CD4-positive, alpha-beta memory T cell (primary cell): ENCODE measurements around the gene UNC119B. TPM values are rescaled to one million over a fixed set of nuclear protein-coding genes. Genes with fewer than 3 reads are reported as not detected.
"Not testable (repeated sequence)": the region's sequence is repeated elsewhere in the genome, so short reads cannot be mapped to it uniquely, and the experiment has no call there.

Experiments
- CTCF ChIA-PET: fragments of 350-600 bp; sonication (Branson Sonifier 250); formaldehyde crosslinking; loops from one replicate; lab custom pipeline; 2021; ENCODE audit warnings: inconsistent platforms; ENCODE audit not compliant: partially characterized antibody; lab: Charles Lee
- POLR2A ChIA-PET: fragments of 350-600 bp; sonication (Branson Sonifier 250); formaldehyde crosslinking; loops from one replicate; lab custom pipeline; 2021; ENCODE audit not compliant: partially characterized antibody; lab: Charles Lee
- DNase-seq, 5 donors: peaks; one replicate each; pipeline versions ENCODE4 v3.0.0 to v3.0.0-alpha.2; 2020 to 2022; ENCODE audit warnings: mixed read lengths in 1 of 5
- H3K27ac ChIP-seq: one replicate; pipeline ENCODE4 v1.7.0; 2013; ENCODE audit warnings: low read depth, low read length
- H3K27me3 ChIP-seq: 2 replicates; pipeline ENCODE4 v1.7.0; 2013; ENCODE audit warnings: mild to moderate bottlenecking, low read length, moderate library complexity; ENCODE audit not compliant: insufficient read depth
- H3K36me3 ChIP-seq: 2 replicates; pipeline ENCODE4 v1.7.0; 2013; ENCODE audit warnings: mild to moderate bottlenecking, low read length, moderate library complexity; ENCODE audit not compliant: insufficient read depth
- H3K4me1 ChIP-seq: 2 replicates; pipeline ENCODE4 v1.7.0; 2013; ENCODE audit warnings: mild to moderate bottlenecking, low read length, moderate library complexity; ENCODE audit not compliant: insufficient read depth
- H3K4me3 ChIP-seq, 2 donors: one replicate each; pipeline ENCODE4 v1.7.0; 2013; ENCODE audit warnings: low read length in 2 of 2, mild to moderate bottlenecking in 1 of 2
- H3K9me3 ChIP-seq, 2 donors: one replicate each; pipeline ENCODE4 v1.7.0; 2013; ENCODE audit warnings: low read length in 2 of 2, control low read depth in 1 of 2; ENCODE audit not compliant: control insufficient read depth in 1 of 2
- H3K27ac Mint-ChIP-seq, 7 donors: one replicate each; pipeline ENCODE4 v1.8.0; 2020 to 2021; ENCODE audit warnings: mixed read lengths in 7 of 7, mild to moderate bottlenecking in 6 of 7, inconsistent platforms in 3 of 7, moderate library complexity in 3 of 7
- H3K27me3 Mint-ChIP-seq, 2 donors: one replicate each; pipeline ENCODE4 v1.8.0; 2020 to 2021; ENCODE audit warnings: mixed read lengths in 2 of 2
- H3K36me3 Mint-ChIP-seq, 2 donors: one replicate each; pipeline ENCODE4 v1.8.0; 2020 to 2021; ENCODE audit warnings: mixed read lengths in 2 of 2, inconsistent platforms in 1 of 2, mild to moderate bottlenecking in 1 of 2
- H3K4me1 Mint-ChIP-seq, 4 donors: one replicate each; pipeline ENCODE4 v1.8.0; 2020 to 2021; ENCODE audit warnings: mixed read lengths in 4 of 4, mild to moderate bottlenecking in 1 of 4
- H3K4me3 Mint-ChIP-seq, 8 donors: one replicate each; pipeline ENCODE4 v1.8.0; 2020 to 2021; ENCODE audit warnings: mixed read lengths in 8 of 8, mild to moderate bottlenecking in 7 of 8, moderate library complexity in 6 of 8, inconsistent platforms in 3 of 8
- H3K9me3 Mint-ChIP-seq, 8 donors: one replicate each; pipeline ENCODE4 v1.8.0; 2020 to 2021; ENCODE audit warnings: mixed read lengths in 8 of 8, mild to moderate bottlenecking in 5 of 8, inconsistent platforms in 3 of 8, moderate library complexity in 1 of 8
- intact Hi-C: fragments of 100-400 bp; cut with micrococcal nuclease; formaldehyde crosslinking; loops from one replicate; pipeline ENCODE4 v1.15.1; 2023
- polyA plus RNA-seq, 2 donors: library from polyadenylated mRNA; unstranded; fragments of 300-500 nt; fragmentation: Illumina TruSeq; gene quantifications; one replicate each; pipeline ENCODE4 v1.2.3, GENCODE V29; 2021
- total RNA-seq, 2 experiments: library from RNA; stranded (reverse); gene quantifications; one replicate each; pipeline ENCODE4 v1.2.3, GENCODE V29; 2021

The UNC119B gene
- total and polyA plus RNA-seq, 4 experiments from 2014 or later: 6.9 to 29.1 (median 18.5) TPM

DNA sequence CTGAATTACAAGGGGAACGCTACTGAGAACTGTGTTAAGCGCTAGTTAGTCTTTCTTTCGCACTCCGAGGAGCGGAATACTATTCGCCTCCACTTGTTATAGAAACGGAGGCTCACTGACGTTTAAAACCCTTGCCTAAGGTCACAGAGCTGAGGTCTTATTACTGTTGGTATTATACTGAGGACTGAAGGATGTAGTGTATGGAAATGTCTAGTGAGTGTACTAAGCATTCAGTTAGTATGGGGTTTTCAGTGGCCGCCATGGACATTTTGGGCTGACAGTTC is 16.2 kb downstream of the UNC119B start:
- ChIA-PET POLR2A (no interaction called here), CTCF (no interaction called here)
- Histone ChIP-seq H3K9me3 (no peaks in the 10 kb centered on the region), H3K36me3 (peaks cover 8% of the 10 kb centered on the region), H3K27me3 (no peaks in the 10 kb centered on the region), H3K4me1 (peaks cover 16% of the 10 kb centered on the region), H3K4me3 (peak overlapping the region; percentile 20 to 71), H3K27ac (peak overlapping the region; percentile 56)
- peaks cover 25 to 42% of the 10 kb centered on the region in 2 donors for H3K36me3 Mint-ChIP-seq
- H3K27ac Mint-ChIP-seq: peak overlapping the region; percentile 58 to 94 (median 89)
- peaks cover 13 to 30% (median 20%) of the 10 kb centered on the region in 4 donors for H3K4me1 Mint-ChIP-seq
- no peaks in the 10 kb centered on the region for H3K27me3 Mint-ChIP-seq
- peak overlapping the region; percentile 90 to 95 (median 91) for H3K4me3 Mint-ChIP-seq
- DNase-seq: no peak
- no peaks in the 10 kb centered on the region for H3K9me3 Mint-ChIP-seq
- intact Hi-C loops: no loop called here

DNA sequence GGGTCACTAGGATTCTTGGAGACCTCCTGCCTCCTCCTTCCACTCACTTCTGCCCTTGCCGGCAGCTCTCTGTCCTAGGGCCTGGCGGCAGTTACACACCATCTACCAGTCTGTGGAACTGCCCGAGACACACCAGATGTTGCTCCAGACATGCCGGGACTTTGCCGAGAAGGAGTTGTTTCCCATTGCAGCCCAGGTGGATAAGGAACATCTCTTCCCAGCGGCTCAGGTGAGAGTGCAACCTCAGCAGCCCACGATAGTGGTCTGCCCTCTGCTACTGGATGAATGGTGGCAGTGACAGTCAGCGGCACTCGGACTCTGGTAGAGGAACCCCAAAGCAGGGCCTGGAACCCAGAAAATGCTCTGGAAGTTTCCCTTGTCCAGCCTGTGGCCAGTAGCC is 16.7 kb downstream of the UNC119B start:
- POLR2A ChIA-PET: no interaction called here
- peaks cover 25 to 39% of the 10 kb centered on the region in 2 donors for H3K36me3 Mint-ChIP-seq
- peak overlapping the region in 5 of 8 donors; percentile 15 to 95 (median 91) for H3K4me3 Mint-ChIP-seq
- H3K27me3 Mint-ChIP-seq: no peaks in the 10 kb centered on the region
- Histone ChIP-seq H3K36me3 (peaks cover 7% of the 10 kb centered on the region), H3K27me3 (no peaks in the 10 kb centered on the region), H3K4me3 (no peak overlapping the region), H3K27ac (no peak overlapping the region), H3K9me3 (no peaks in the 10 kb centered on the region), H3K4me1 (peaks cover 16% of the 10 kb centered on the region)
- no peak for DNase-seq
- CTCF ChIA-PET: no interaction called here
- H3K9me3 Mint-ChIP-seq: no peaks in the 10 kb centered on the region
- H3K4me1 Mint-ChIP-seq: peaks cover 13 to 30% (median 20%) of the 10 kb centered on the region in 4 donors
- H3K27ac Mint-ChIP-seq: peak overlapping the region in 1 of 7 donors; percentile 93
- intact Hi-C loops: no loop called here

DNA sequence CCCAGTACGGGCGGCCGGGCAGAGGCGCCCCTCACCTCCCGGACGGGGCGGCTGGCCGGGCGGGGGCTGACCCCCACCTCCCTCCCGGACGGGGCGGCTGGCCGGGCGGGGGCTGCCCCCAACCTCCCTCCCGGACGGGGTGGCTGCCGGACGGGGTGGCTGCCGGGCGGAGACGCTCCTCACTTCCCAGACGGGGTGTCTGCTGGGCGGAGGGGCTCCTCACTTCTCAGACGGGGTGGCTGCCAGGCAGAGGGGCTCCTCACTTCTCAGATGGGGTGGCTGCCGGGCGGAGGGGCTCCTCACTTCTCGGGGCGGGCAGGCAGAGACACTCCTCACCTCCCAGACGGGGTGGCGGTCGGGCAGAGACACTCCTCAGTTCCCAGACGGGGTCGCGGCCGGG is 21.9 kb downstream of the UNC119B start:
- DNase-seq, H3K27me3 Mint-ChIP-seq, H3K27me3 ChIP-seq, H3K4me3 Mint-ChIP-seq, H3K27ac ChIP-seq, H3K4me1 Mint-ChIP-seq, POLR2A ChIA-PET, H3K9me3 Mint-ChIP-seq, H3K4me1 ChIP-seq, intact Hi-C loops, H3K27ac Mint-ChIP-seq, H3K9me3 ChIP-seq, H3K36me3 ChIP-seq, H3K4me3 ChIP-seq: not testable (repeated sequence)
- peaks cover 21 to 28% of the 10 kb centered on the region in 2 donors for H3K36me3 Mint-ChIP-seq
- CTCF ChIA-PET: interaction anchor here (2.6 kb wide), 1 partner anchor 84 kb away, joined by 7 read pairs; no protein-coding TSS in a partner anchor

DNA sequence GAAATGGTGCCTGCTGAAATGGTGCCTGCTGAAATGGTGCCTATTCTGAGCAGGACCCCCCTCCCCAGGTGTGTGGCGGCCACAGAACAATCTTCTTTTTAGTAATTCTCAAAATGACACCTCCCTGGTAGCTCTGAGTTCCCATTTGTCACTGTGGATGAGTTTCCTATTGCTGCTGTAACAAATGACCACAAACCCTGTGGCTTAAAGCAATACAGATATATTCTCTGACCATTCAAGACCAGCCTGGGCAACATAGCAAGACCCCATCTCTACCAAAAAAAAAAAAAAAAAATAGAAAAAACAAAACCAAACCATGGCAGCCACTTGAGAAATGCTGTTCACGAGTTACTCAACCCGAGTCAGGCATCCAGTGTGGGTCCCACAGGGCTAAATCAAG is 23.3 kb downstream of the UNC119B start:
- H3K4me1 ChIP-seq: no peaks in the 10 kb centered on the region
- H3K4me3 ChIP-seq: no peak overlapping the region
- Mint-ChIP-seq H3K36me3 (peaks cover 18 to 28% of the 10 kb centered on the region in 2 donors), H3K27me3 (no peaks in the 10 kb centered on the region), H3K9me3 (no peaks in the 10 kb centered on the region), H3K27ac (no peak overlapping the region), H3K4me1 (peaks cover 0 to 4% (median 1%) of the 10 kb centered on the region in 4 donors), H3K4me3 (no peak overlapping the region)
- POLR2A ChIA-PET: no interaction called here
- CTCF ChIA-PET: no interaction called here
- intact Hi-C loops: no loop called here
- no peak for DNase-seq
- H3K36me3 ChIP-seq: peaks cover 7% of the 10 kb centered on the region
- H3K27me3 ChIP-seq: no peaks in the 10 kb centered on the region
- no peak overlapping the region for H3K27ac ChIP-seq
- H3K9me3 ChIP-seq: no peaks in the 10 kb centered on the region

DNA sequence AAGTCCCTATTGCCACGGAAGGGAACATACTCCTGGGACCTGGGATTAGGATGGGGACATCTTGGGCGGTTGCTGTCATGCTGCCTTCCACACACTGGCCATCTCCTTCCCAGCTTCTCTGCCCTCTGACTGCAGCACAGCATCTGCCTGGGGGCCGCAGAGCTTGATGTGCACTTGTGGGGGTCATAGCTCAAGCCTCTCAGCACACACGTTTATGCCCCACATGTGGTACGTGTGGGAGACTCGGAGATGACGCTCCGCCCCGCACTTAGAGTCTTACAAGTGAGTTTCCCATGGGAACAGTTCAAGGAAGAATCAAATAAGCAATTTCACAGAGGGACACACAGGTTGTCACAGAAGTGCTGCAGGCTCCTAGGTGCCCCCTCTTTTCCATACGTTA is 24.0 kb downstream of the UNC119B start:
- H3K4me1 Mint-ChIP-seq: peaks cover 0 to 4% (median 1%) of the 10 kb centered on the region in 4 donors
- Histone ChIP-seq H3K4me1 (no peaks in the 10 kb centered on the region), H3K27ac (no peak overlapping the region), H3K4me3 (no peak overlapping the region), H3K9me3 (no peaks in the 10 kb centered on the region), H3K36me3 (peaks cover 7% of the 10 kb centered on the region), H3K27me3 (no peaks in the 10 kb centered on the region)
- no peak overlapping the region for H3K4me3 Mint-ChIP-seq
- no peaks in the 10 kb centered on the region for H3K9me3 Mint-ChIP-seq
- peak overlapping the region in 1 of 7 donors; percentile 49 for H3K27ac Mint-ChIP-seq
- no peak for DNase-seq
- intact Hi-C loops: no loop called here
- H3K36me3 Mint-ChIP-seq: peaks cover 18 to 26% of the 10 kb centered on the region in 2 donors
- ChIA-PET POLR2A (no interaction called here), CTCF (no interaction called here)
- no peaks in the 10 kb centered on the region for H3K27me3 Mint-ChIP-seq

DNA sequence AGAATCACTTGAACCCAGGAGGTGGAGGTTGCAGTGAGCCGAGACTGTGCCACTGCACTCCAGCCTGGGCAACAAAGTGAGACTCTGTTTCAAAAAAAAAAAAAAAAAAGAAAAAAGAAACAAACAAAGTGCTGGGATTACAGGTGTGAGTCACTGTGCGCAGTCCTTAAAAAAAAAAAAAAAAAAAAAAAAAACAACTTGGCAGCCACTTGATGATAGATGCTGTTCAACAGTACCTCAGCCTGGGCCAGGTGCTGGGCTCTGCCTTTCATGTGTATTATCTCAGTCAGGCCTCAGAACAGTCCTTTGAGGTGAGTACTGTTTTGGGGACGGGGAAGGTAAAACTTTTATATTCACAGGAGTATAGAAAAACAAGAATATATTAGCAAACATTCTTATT is 24.9 kb downstream of the UNC119B start:
- ChIA-PET CTCF (no interaction called here), POLR2A (no interaction called here)
- H3K9me3 Mint-ChIP-seq: no peaks in the 10 kb centered on the region

DNA sequence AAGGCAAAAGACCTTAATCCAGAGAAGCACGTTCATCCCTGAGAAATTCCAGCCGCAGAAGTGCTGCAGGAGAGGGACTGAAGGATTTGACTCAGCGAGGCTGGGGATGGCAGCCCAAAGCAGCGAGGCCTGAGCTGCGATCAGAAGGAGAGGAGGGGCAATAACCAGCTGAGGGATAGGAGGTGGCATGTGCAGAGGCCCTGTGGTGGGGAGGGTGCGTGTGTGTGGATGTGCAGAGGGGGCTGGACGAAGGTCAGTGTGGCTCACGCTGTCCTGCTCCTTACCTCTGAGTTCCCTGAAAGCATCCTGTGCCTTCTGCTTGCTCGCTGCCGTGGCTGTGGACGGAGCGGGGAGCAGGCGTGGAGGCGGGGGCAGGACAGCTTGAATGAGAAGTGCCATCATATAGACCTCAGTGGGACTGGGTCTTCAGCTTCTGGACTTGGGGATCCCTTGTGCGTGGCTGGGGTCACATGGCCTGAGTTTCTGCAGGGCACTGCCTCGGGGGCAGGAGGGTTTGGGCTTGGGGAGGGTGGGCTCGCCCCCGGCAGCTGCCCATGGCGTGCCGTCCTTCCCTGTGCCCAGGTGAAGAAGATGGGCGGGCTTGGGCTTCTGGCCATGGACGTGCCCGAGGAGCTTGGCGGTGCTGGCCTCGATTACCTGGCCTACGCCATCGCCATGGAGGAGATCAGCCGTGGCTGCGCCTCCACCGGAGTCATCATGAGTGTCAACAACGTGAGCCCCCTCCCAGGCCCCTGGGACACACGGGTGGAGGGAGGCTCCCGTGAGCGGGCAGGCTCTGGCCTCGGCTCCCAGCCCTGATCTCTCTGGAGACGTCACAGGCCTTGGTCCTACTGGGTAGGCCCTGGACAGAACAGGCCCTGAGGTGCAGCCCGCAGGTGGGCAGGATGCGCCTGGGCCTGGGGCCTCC is 26.4 kb downstream of the UNC119B start:
- H3K4me1 Mint-ChIP-seq: peaks cover 0 to 4% (median 1%) of the 10 kb centered on the region in 4 donors
- intact Hi-C loops: no loop called here
- Histone ChIP-seq H3K4me1 (no peaks in the 10 kb centered on the region), H3K27me3 (no peaks in the 10 kb centered on the region), H3K36me3 (no peaks in the 10 kb centered on the region), H3K27ac (no peak overlapping the region), H3K9me3 (no peaks in the 10 kb centered on the region), H3K4me3 (no peak overlapping the region)
- H3K27me3 Mint-ChIP-seq: no peaks in the 10 kb centered on the region
- DNase-seq: no peak
- no peak overlapping the region for H3K4me3 Mint-ChIP-seq
- CTCF ChIA-PET: no interaction called here
- H3K9me3 Mint-ChIP-seq: no peaks in the 10 kb centered on the region
- POLR2A ChIA-PET: no interaction called here
- no peak overlapping the region for H3K27ac Mint-ChIP-seq
- peaks cover 5 to 13% of the 10 kb centered on the region in 2 donors for H3K36me3 Mint-ChIP-seq

More for the DNA sequence above, 24.9 kb downstream of the UNC119B start:
- Histone ChIP-seq H3K27me3 (no peaks in the 10 kb centered on the region), H3K4me1 (no peaks in the 10 kb centered on the region), H3K9me3 (no peaks in the 10 kb centered on the region), H3K4me3 (no peak overlapping the region), H3K27ac (no peak overlapping the region), H3K36me3 (peaks cover 6% of the 10 kb centered on the region)
- no peak overlapping the region for H3K27ac Mint-ChIP-seq
- H3K4me1 Mint-ChIP-seq: peaks cover 0 to 4% (median 1%) of the 10 kb centered on the region in 4 donors
- DNase-seq: no peak
- H3K4me3 Mint-ChIP-seq: no peak overlapping the region
- no peaks in the 10 kb centered on the region for H3K27me3 Mint-ChIP-seq
- peaks cover 11 to 19% of the 10 kb centered on the region in 2 donors for H3K36me3 Mint-ChIP-seq
- intact Hi-C loops: no loop called here
